ENCODE measurements around the gene MTOR.

- no peak for TF ChIP-seq CTCF (conservative IDR thresholded peaks at IDR 0.05)
- TF ChIP-seq ZFX (IDR thresholded peaks at IDR 0.05): no peak
Observed at GRCh38 chr1:11188858-11189451, 73.4 kb downstream of the MTOR start, which contains the start of gene ANGPTL7.
